Activated CD4-positive, CD25-positive, alpha-beta regulatory T cell treated with anti-CD3 and anti-CD28 coated beads, Interleukin-2, amount 50 U/mL, for 16 hours (primary cell): ENCODE results near the gene CCNB3.

Experiments used
- DNase-seq: peaks from one replicate; pipeline ENCODE4 v3.0.0-alpha.2; 2020; ENCODE audit warnings: low read depth, low spot score

CCNB3 gene

GRCh38 chrX:50375481-50376267, 171.1 kb downstream of the CCNB3 start:
- no peak for DNase-seq

DNA sequence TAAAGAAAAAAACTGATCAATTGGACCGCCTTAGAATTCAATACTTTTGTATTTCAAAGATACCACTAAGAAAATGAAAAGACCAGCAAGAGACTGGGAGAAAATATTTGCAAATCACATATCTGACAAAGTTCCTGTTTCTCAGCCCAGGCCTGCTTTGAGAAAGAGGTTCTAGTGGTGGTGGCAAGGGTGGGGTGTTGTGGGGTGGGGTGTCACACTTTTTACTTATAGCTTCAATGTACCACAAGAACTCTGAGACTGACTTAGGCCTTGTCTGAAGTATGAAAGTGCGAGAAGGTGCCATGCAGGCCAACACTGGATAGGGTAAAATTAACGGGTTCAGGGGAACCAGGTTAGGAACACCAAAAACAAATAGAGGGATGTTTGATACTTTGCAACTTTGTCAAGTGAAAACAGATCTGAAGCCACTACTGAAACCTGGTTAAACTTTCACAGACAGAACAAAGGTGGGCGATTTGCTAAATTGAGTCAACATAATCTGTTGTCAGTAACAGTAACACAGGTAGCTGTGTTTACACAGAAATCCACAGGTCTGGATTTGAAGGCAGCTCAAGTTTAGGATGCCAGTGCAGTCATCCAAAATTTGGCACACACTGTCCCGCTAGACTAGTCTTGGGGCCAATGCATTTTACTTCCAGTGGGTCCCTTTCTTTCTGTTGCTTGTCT, 177.3 kb downstream of the CCNB3 start:
- DNase-seq: no peak

DNA sequence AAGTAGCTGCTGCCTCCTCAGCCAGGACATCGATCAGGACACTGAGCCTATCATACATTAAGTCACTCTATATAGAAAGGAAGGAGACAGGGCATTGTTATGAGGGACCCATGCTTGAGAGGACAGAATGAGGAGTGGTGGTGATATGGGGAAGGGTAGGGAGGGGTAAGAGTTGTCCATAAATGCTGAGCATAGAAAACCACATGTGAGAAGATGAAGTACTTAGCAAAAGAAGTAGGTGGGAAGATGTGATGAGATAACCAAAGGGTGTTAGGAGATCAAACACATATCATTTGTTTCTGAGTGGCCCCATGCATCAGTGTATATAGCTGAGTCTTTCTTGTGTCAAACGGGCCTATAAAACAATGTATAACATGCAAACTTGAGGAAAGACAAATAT, 182.0 kb downstream of the CCNB3 start:
- no peak for DNase-seq

DNA sequence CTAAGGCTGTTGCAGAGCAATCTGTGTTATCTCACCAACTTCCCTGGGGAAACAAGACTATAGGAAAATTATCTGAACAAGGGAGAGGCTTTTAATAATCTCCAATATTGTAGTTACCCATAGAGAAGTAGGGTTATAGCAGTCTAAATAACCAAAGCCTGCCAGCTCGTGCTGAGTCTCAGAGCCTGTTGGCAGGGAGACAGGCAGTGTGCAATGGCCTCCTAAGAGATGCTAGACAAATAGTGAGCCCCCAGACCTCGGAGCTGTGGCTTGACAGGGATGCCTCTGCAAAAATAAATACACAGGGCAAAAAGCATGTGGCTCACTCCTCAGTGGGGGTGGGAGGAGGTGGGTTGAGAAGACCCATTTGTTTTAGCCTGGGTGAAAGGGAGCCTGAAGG, 189.3 kb downstream of the CCNB3 start:
- no peak for DNase-seq
